ENCODE results near the gene CATSPERZ. TPM values are rescaled to one million over a fixed set of nuclear protein-coding genes. Genes with fewer than 3 reads are reported as not detected.
"Not testable (repeated sequence)": the region's sequence is repeated elsewhere in the genome, so short reads cannot be mapped to it uniquely, and the experiment has no call there.

The CATSPERZ gene
- total RNA-seq, 1 donor from 2014 or later, result not detected

- Histone ChIP-seq H3K9me3 (ENCODE audit: control insufficient read depth in 3 of 3, low read length in 3 of 3) (no peaks in the 10 kb centered on the region), H3K27ac (ENCODE audit: low read depth, low read length) (peak overlapping the region; percentile 99), H3K4me1 (ENCODE audit: control insufficient read depth in 3 of 3, insufficient read depth in 3 of 3, low read length in 3 of 3) (peaks cover 20 to 40% (median 27%) of the 10 kb centered on the region in 3 donors), H3K27me3 (ENCODE audit: control insufficient read depth in 3 of 3, insufficient read depth in 3 of 3, low read length in 3 of 3) (no peaks in the 10 kb centered on the region), H3K9ac (ENCODE audit: low read depth in 1 of 3, low read length in 3 of 3) (peak overlapping the region; percentile 89 to 96 (median 94)), H3K36me3 (ENCODE audit: control insufficient read depth in 3 of 3, insufficient read depth in 3 of 3, low read length in 3 of 3) (peaks cover 28 to 37% (median 32%) of the 10 kb centered on the region in 3 donors), H3K4me3 (ENCODE audit: low read length in 3 of 3) (peak overlapping the region; percentile 87 to 95 (median 95))
Observed at GRCh38 chr11:64318766-64319761, 18.9 kb downstream of the CATSPERZ start.

GRCh38 chr11:64320556-64320955, 20.4 kb downstream of the CATSPERZ start:
- H3K36me3 ChIP-seq (ENCODE audit: control insufficient read depth in 3 of 3, insufficient read depth in 3 of 3, low read length in 3 of 3), result peaks cover 19 to 24% (median 21%) of the 10 kb centered on the region in 3 donors
- H3K4me3 ChIP-seq (ENCODE audit: low read length in 3 of 3), result no peak overlapping the region
- H3K9me3 ChIP-seq (ENCODE audit: control insufficient read depth in 3 of 3, low read length in 3 of 3), result no peaks in the 10 kb centered on the region
- no peaks in the 10 kb centered on the region for H3K27me3 ChIP-seq (ENCODE audit: control insufficient read depth in 3 of 3, insufficient read depth in 3 of 3, low read length in 3 of 3)
- H3K4me1 ChIP-seq (ENCODE audit: control insufficient read depth in 3 of 3, insufficient read depth in 3 of 3, low read length in 3 of 3), result peaks cover 18 to 33% (median 21%) of the 10 kb centered on the region in 3 donors
- no peak overlapping the region for H3K27ac ChIP-seq (ENCODE audit: low read depth, low read length)
- H3K9ac ChIP-seq (ENCODE audit: low read depth in 1 of 3, low read length in 3 of 3), result no peak overlapping the region

- H3K27ac ChIP-seq (ENCODE audit: low read depth, low read length), result no peak overlapping the region
- no peak overlapping the region for H3K4me3 ChIP-seq (ENCODE audit: low read length in 3 of 3)
- peaks cover 15 to 20% (median 19%) of the 10 kb centered on the region in 3 donors for H3K36me3 ChIP-seq (ENCODE audit: control insufficient read depth in 3 of 3, insufficient read depth in 3 of 3, low read length in 3 of 3)
- H3K9ac ChIP-seq (ENCODE audit: low read depth in 1 of 3, low read length in 3 of 3), result no peak overlapping the region
- no peaks in the 10 kb centered on the region for H3K9me3 ChIP-seq (ENCODE audit: control insufficient read depth in 3 of 3, low read length in 3 of 3)
- no peaks in the 10 kb centered on the region for H3K27me3 ChIP-seq (ENCODE audit: control insufficient read depth in 3 of 3, insufficient read depth in 3 of 3, low read length in 3 of 3)
- peaks cover 18 to 28% (median 20%) of the 10 kb centered on the region in 3 donors for H3K4me1 ChIP-seq (ENCODE audit: control insufficient read depth in 3 of 3, insufficient read depth in 3 of 3, low read length in 3 of 3)
Observed at GRCh38 chr11:64321026-64321425, 20.9 kb downstream of the CATSPERZ start.

GRCh38 chr11:64321533-64321932, 21.4 kb downstream of the CATSPERZ start:
- Histone ChIP-seq H3K36me3 (ENCODE audit: control insufficient read depth in 3 of 3, insufficient read depth in 3 of 3, low read length in 3 of 3) (peaks cover 15 to 17% (median 16%) of the 10 kb centered on the region in 3 donors), H3K9ac (ENCODE audit: low read depth in 1 of 3, low read length in 3 of 3) (no peak overlapping the region), H3K9me3 (ENCODE audit: control insufficient read depth in 3 of 3, low read length in 3 of 3) (no peaks in the 10 kb centered on the region), H3K4me1 (ENCODE audit: control insufficient read depth in 3 of 3, insufficient read depth in 3 of 3, low read length in 3 of 3) (peaks cover 13 to 23% (median 15%) of the 10 kb centered on the region in 3 donors), H3K4me3 (ENCODE audit: low read length in 3 of 3) (no peak overlapping the region), H3K27me3 (ENCODE audit: control insufficient read depth in 3 of 3, insufficient read depth in 3 of 3, low read length in 3 of 3) (no peaks in the 10 kb centered on the region), H3K27ac (ENCODE audit: low read depth, low read length) (no peak overlapping the region)

- Histone ChIP-seq H3K4me3 (ENCODE audit: low read length in 3 of 3) (no peak overlapping the region), H3K4me1 (ENCODE audit: control insufficient read depth in 3 of 3, insufficient read depth in 3 of 3, low read length in 3 of 3) (peaks cover 8 to 12% (median 8%) of the 10 kb centered on the region in 3 donors), H3K27me3 (ENCODE audit: control insufficient read depth in 3 of 3, insufficient read depth in 3 of 3, low read length in 3 of 3) (no peaks in the 10 kb centered on the region), H3K9me3 (ENCODE audit: control insufficient read depth in 3 of 3, low read length in 3 of 3) (no peaks in the 10 kb centered on the region), H3K27ac (ENCODE audit: low read depth, low read length) (no peak overlapping the region), H3K9ac (ENCODE audit: low read depth in 1 of 3, low read length in 3 of 3) (no peak overlapping the region), H3K36me3 (ENCODE audit: control insufficient read depth in 3 of 3, insufficient read depth in 3 of 3, low read length in 3 of 3) (peaks cover 15 to 17% (median 16%) of the 10 kb centered on the region in 3 donors)
Observed at GRCh38 chr11:64322925-64323260, 22.7 kb downstream of the CATSPERZ start.

GRCh38 chr11:64323373-64323772, 23.2 kb downstream of the CATSPERZ start:
- Histone ChIP-seq H3K4me1 (ENCODE audit: control insufficient read depth in 3 of 3, insufficient read depth in 3 of 3, low read length in 3 of 3) (peaks cover 8 to 12% (median 8%) of the 10 kb centered on the region in 3 donors), H3K9me3 (ENCODE audit: control insufficient read depth in 3 of 3, low read length in 3 of 3) (no peaks in the 10 kb centered on the region), H3K27ac (ENCODE audit: low read depth, low read length) (no peak overlapping the region), H3K27me3 (ENCODE audit: control insufficient read depth in 3 of 3, insufficient read depth in 3 of 3, low read length in 3 of 3) (no peaks in the 10 kb centered on the region), H3K9ac (ENCODE audit: low read depth in 1 of 3, low read length in 3 of 3) (no peak overlapping the region), H3K36me3 (ENCODE audit: control insufficient read depth in 3 of 3, insufficient read depth in 3 of 3, low read length in 3 of 3) (peaks cover 15 to 17% (median 16%) of the 10 kb centered on the region in 3 donors), H3K4me3 (ENCODE audit: low read length in 3 of 3) (no peak overlapping the region)

GRCh38 chr11:64323984-64324383, 23.8 kb downstream of the CATSPERZ start:
- not testable (repeated sequence) for H3K9me3 ChIP-seq (ENCODE audit: control insufficient read depth in 3 of 3, low read length in 3 of 3); H3K4me3 ChIP-seq (ENCODE audit: low read length in 3 of 3); H3K27me3 ChIP-seq (ENCODE audit: control insufficient read depth in 3 of 3, insufficient read depth in 3 of 3, low read length in 3 of 3); H3K27ac ChIP-seq (ENCODE audit: low read depth, low read length); H3K9ac ChIP-seq (ENCODE audit: low read depth in 1 of 3, low read length in 3 of 3)
- Histone ChIP-seq H3K4me1 (ENCODE audit: control insufficient read depth in 3 of 3, insufficient read depth in 3 of 3, low read length in 3 of 3) (peaks cover 7 to 12% (median 7%) of the 10 kb centered on the region in 3 donors), H3K36me3 (ENCODE audit: control insufficient read depth in 3 of 3, insufficient read depth in 3 of 3, low read length in 3 of 3) (peaks cover 15 to 17% (median 16%) of the 10 kb centered on the region in 3 donors)

GRCh38 chr11:64324692-64325469, 24.7 kb downstream of the CATSPERZ start:
- Histone ChIP-seq H3K27me3 (ENCODE audit: control insufficient read depth in 3 of 3, insufficient read depth in 3 of 3, low read length in 3 of 3) (no peaks in the 10 kb centered on the region), H3K36me3 (ENCODE audit: control insufficient read depth in 3 of 3, insufficient read depth in 3 of 3, low read length in 3 of 3) (peaks cover 15 to 17% (median 16%) of the 10 kb centered on the region in 3 donors), H3K4me3 (ENCODE audit: low read length in 3 of 3) (no peak overlapping the region), H3K9me3 (ENCODE audit: control insufficient read depth in 3 of 3, low read length in 3 of 3) (no peaks in the 10 kb centered on the region), H3K27ac (ENCODE audit: low read depth, low read length) (no peak overlapping the region), H3K9ac (ENCODE audit: low read depth in 1 of 3, low read length in 3 of 3) (no peak overlapping the region), H3K4me1 (ENCODE audit: control insufficient read depth in 3 of 3, insufficient read depth in 3 of 3, low read length in 3 of 3) (peaks cover 9 to 14% (median 10%) of the 10 kb centered on the region in 3 donors)

GRCh38 chr11:64327375-64327774, 27.2 kb downstream of the CATSPERZ start:
- Histone ChIP-seq H3K27me3 (ENCODE audit: control insufficient read depth in 3 of 3, insufficient read depth in 3 of 3, low read length in 3 of 3) (no peaks in the 10 kb centered on the region), H3K27ac (ENCODE audit: low read depth, low read length) (no peak overlapping the region), H3K9ac (ENCODE audit: low read depth in 1 of 3, low read length in 3 of 3) (no peak overlapping the region), H3K4me1 (ENCODE audit: control insufficient read depth in 3 of 3, insufficient read depth in 3 of 3, low read length in 3 of 3) (peaks cover 15 to 20% (median 15%) of the 10 kb centered on the region in 3 donors), H3K36me3 (ENCODE audit: control insufficient read depth in 3 of 3, insufficient read depth in 3 of 3, low read length in 3 of 3) (peaks cover 4 to 7% (median 4%) of the 10 kb centered on the region in 3 donors), H3K4me3 (ENCODE audit: low read length in 3 of 3) (no peak overlapping the region), H3K9me3 (ENCODE audit: control insufficient read depth in 3 of 3, low read length in 3 of 3) (no peaks in the 10 kb centered on the region)

Measured in skeletal muscle tissue (tissue), 4 donors.